ENCODE measurements around the gene COQ4.
A peak's percentile ranks its signal among the peaks of the same experiment; 100 is the strongest.
"Not testable (repeated sequence)": the region's sequence is repeated elsewhere in the genome, so short reads cannot be mapped to it uniquely, and the experiment has no call there.

The COQ4 gene

DNA sequence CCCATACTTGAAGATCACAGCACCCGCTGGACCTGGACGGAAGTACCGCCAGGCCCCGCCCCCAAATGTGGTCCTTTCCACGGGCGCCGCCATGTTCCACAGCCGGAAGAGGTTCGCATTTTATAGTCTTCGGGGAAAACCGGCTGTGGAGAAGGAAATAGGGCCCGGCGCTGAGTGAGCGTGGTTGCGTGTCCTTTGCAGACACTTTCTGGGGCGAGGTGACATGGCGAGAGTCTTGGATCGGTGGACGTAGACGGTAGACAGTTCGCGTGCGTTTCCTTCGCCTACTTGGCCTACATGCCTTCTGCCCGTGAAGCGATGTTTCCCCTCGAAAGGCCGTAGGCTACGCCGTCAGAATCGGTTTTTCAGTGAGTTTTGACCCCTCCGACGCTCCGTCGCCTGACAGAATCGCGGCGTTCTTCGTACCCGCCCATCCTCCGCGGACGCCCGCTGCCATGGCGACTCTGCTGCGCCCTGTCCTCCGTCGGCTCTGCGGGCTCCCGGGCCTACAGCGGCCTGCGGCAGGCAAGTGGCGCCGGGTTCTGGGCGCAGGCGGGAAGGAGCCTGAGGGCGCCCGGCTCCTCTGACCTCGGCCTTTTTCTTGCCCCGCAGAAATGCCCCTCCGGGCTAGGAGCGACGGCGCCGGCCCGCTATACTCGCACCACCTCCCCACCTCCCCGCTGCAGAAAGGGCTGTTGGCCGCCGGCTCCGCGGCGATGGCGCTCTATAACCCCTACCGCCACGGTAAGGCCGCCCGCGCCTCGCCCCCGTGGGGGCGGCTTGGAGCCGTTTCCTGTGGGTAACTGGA, at the start of gene COQ4, which contains the start of gene TRUB2:
Gene COQ4 (plus strand): TSS at position 436 of the 808 bp plus-strand sequence. CDS start 20 bp downstream, at position 456.
Gene TRUB2 (minus strand): TSS at position 44 of the 808 bp plus-strand sequence. CDS start 39 bp downstream, at position 5.
- DNase-seq, result peak; percentile 73 to 87

DNA sequence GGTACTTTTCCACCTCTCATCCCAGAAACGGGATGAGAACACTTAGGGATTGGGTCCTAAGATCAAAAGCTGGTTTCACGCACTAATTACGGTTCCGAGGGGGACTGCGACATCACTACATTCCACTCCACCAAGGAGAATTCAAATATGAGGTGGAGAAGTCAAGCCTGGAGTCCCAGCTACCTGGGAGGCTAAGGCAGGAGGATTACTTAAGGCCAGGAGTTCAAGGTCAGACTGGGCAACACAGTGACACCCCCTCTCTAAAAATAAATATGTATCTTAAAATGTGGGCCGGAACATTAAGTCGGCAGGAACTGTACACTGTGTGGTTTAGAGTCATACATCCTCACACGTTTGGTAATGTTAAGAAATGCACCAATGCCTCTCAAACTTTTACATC, 48.4 kb upstream of the COQ4 start:
- DNase-seq, result no peak

DNA sequence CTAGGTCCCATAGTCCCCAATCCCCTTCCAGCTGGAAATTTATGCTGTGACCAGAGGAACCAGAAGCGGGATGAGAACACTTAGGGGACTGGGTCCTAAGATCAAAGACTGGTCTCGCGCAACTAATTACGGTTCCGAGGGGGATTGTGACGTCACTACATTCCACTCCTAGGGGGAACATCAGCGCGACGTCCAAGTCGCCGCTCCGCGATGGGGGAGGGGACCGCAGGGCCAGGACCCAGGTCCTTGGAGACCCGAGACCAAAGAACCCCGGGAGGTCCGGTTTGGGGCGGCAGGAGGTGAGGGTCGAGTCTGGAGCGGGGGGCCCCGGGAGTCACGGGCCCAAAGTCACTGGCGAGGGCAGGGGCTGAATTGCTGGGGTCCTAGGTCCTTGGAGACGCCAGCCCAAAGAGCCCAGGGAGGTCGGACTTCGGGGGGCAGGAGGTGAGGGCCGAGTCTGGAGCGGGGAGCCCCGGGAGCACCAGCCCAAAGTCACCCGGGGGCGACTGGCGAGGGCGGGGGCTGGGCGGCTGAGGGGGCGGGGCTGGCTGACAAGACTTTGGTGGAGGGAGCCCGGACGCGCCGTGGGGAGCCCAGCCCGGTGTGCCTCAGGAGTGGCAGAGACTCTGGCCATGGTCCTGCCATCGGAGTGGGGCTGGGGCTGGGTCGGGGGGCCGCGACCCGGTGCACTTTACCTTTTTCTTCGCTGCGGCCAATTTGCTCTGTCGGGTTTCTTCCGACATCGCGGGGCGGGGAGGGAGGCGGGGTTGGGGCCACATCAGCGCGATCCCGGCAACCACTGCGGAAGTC, 47.2 kb upstream of the COQ4 start, which contains the start of gene GOLGA2:
Gene GOLGA2 (minus strand): TSS at position 810 of the 810 bp plus-strand sequence. CDS start 31 bp downstream, at position 779.
- DNase-seq, result no peak

DNA sequence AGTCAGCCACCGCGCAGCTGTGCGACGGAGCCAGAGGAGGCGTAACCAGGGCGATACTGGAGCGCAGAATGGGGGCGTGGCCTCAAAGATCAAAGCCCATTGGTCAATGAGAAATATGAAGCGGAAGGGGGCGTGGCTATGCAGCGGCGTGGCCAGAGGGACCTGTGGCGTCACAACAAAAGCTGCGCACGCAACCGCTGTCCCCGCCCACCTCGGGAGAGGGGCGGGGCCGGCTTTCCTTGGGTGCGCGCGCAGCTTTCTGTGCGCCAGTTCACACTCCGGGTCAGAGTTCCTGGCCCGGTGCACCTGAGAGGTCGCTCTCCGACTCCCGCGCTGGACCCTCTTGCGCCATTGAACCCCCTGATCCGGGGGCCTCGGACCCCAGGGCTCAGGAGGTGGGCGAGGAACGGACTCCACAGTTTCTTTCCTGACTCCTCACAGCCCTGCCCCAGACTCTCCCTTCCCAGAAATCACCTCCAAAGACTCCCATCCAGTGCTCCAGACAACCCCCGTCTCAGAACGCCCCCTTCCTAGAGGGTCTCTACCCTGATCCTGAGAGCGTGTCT, 46.5 kb upstream of the COQ4 start, which contains the start of gene SWI5:
Gene SWI5 (plus strand): TSS at position 269 of the 566 bp plus-strand sequence.
- peak; percentile 94 to 95 for DNase-seq

DNA sequence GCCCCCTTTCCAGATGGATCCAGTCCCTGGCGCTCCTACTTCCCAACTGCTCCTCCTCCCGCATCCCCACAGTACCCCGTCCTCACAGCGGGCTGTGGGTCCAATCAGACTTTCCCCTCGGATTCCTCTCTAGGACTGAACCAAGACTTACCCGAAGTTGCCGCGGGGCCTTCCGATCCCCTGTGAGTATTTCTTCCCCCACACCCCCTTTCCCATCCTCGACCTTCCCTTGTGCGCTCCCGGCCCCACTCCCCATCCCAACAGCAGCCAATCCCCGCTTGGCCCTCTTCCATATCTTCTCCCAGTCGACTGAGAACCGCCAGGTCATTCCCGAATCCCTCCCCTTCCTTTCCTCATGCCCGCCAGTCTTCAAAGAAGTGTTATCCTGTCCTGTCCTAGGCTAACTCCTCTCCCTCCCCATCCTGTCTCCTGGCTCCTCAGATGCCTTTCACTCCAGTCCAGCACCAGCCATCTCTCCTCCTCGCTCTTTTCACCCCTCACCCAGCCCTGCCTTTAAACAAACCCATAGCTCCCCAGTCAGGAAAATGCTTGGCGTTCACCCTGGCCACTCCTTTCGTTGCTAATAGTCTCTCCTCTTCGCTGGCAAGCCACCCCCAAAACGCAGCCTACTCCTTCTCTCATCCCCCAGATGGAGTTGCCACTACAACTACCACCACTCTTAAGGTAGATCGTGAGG, 45.9 kb upstream of the COQ4 start:
- no peak for DNase-seq

DNA sequence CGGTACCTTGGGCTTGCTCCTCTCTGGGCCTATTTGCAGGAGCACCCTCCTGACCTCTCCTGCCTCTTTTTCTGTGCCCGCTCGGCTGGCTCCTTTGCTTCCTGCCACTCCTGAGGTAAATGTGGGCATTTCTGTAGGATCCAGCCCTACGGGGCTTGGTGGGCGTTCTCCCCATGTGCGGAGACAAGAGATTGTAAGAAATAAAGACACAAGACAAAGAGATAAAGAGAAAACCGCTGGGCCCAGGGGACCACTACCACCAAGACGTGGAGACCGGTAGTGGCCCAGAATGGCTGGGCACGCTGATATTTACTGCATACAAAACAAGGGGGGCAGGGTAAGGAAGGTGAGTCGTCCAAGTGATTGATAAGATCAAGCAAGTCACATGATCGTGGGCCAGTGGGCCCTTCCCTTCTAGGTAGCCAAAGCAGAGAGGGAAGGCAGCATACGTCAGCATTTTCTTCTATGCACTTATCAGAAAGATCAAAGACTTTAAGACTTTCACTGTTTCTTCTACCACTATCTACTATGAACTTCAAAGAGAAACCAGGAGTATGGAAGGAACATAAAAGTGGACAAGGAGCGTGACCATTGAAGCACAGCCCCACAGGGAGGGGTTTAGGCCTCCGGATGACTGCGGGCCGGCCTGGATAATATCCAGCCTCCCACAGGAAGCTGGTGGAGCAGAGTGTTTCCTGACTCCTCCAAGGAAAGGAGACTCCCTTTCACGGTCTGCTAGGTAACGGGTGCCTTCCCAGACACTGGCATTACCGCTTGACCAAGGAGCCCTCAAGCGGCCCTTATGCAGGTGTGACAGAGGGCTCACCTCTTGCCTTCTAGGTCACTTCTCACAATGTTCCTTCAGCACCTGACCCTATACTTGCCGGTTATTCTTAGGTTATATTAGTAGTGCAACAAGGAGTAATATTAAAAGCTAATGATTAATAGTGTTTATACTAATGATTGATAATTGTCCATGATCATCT, 43.3 kb upstream of the COQ4 start:
- DNase-seq, result not testable (repeated sequence)

DNA sequence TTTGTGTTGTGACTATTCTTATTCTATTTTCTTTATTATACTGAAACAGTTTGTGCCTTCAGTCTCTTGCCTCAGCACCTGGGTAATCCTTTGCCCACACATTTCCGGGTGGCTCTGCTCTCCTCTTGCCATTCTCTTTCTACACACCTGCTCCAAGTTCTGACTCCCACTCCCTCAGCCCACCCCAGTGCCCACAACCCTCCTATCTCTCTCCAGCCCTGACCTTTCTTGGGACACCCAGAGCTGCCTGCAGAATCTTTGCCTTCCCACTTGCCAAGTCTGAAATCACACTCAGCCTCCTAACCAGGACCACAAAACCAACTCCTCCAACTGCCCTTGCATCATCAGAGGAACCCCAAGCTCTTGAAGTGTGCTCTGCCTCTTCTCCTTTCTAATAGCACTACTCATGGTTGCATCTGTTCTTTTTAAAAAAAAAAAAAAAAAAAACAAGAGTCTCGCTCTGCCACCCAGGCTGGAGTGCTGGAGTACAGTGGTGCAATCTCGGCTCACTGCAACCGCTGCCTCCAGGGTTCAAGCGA, 42.5 kb upstream of the COQ4 start:
- no peak for DNase-seq

DNA sequence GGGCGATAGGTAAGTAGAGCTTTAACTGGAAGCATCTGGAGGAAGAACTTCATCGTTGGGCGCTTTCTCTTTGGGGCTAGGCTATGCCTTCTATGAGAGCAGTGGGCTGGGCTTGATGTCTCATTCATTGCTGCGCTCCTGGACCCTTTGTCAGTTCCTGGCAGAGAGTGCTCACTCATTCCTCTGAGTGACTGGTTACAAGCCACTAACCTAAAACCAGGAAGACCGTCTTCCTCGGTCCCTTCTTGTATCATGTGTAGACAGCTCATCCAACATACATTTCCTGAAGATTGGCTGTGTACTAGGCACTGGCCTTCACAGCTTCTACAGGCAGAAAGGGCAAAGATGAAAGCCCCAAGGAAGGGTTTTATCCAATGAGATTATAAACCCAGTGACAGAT, 40.1 kb upstream of the COQ4 start:
- DNase-seq, result no peak

DNA sequence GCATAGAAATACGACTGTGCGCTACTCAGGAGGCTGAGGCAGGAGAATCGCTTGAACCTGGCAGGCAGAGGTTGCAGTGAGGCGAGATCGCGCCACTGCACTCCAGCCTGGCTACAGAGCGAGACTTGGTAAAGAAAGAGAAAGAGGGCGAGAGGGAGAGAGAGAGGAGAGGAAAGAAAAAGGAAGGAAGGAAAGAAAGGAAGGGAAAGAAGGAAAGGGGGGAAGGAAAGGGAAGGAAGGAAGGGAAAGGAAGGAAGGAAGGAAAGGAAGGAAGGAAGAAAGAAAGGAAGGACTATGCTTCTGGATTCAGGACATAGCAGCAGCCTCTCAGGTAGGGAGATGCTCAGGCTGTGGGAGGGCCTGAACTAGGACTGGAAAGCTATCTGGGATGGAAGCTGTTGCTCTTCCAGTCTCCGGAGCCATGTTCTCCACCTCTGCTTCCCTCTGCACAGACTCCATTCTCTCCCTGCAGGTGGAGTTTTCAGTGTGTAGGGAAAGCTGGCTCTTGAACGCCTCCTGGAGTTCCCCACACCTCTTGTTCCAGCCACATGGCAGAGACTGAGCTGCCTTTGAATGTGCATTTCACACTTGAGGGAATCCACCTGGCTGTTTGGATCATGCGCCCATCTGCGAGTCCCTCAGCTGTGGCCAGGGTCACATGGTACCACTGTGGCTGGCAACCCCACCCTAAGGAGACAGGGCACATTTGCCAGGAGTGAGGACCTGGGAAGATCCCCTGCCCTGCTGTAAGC, 37.4 kb upstream of the COQ4 start:
- DNase-seq, result no peak

DNA sequence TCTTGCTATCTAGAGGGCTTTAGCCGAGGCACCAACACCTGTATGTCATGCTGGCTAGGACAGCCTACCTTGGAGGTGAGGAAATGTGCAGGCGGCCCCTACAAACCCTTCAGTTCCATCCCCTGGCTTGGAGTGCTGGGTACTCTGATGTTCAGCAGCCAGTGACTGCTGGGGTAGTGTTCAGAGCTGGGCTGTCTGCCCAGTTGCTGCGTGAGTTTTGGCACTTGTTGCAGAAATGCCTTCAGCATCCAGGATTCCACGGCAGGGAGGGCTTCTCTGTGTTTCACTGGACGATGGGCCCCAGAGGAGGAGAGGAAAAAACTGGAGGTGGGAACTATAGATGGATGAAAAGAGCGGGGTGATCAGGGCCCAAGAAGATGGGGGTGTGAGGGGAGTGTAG, 36.2 kb upstream of the COQ4 start:
- DNase-seq, result no peak

DNA sequence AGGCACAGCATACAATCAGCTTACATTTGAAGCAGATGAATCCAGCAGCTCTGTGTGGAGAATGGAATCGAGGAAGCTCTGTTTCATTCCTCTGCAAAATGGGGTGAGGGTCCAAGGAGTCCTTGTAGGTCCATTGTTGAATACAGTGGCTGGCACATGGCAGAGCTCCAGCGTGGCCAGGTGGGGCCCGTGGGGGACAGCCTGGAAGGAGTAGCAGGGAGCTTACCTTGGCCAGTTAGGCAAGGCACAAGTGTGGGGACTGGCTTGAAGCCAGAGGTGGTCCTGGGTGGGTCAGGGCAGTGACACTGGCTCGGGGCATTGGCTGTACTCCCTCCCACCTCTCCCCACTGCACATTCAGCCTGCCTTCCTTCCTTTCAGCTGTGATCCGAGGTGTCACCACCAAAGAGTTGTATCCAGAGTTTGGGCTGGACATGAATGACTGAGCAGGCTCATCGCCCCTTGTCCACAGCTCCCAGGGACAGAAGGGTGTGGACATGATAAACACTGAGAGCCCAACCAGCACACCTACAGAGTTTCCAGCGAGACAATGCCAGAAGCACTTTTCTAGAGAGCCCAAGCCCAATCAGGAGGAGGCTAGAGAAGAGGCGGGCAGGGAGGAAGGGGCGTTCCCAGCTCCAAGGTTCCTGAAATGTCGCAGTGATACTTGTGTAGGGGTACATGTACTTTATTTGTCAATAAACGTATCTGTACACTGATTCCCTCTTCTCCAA, 34.2 kb upstream of the COQ4 start:
- DNase-seq, result no peak

DNA sequence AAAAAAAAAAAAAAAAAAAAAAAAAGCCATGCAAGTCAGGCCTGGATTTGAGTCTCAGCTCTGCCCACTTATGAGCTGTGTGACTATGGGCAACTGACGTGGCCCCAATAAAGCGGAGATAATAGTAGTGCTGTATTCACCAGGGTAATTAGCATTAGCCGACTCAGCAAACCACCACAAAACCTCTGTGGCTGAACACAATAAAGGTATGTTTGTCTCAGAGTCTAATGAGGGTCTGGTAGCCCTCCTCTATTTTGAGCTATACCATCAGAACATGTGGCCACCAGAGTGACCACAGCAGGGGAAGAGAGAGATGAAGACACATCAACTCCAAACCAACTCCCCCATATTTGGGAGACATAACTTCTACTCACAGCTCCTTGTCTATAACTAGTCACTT, 30.6 kb upstream of the COQ4 start:
- DNase-seq, result no peak

DNA sequence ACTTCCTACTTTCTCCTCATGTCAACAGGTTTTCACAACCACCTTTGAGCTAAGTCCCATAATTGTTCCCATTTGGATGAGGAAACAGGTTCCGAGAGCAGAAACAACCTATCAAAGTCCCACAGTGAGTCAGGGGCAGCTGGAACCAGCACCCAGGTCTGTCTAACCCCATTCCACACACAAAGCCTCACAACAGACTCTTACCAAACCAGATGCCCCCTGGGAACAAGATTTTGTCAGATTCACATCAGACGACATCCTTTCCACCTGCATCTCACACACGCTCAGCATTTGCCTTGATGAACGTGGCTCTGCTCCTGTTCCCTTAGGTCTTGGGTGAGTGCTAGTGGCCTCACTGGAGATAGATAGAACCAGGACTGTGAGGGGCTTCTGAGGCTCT, 29.5 kb upstream of the COQ4 start:
- no peak for DNase-seq

DNA sequence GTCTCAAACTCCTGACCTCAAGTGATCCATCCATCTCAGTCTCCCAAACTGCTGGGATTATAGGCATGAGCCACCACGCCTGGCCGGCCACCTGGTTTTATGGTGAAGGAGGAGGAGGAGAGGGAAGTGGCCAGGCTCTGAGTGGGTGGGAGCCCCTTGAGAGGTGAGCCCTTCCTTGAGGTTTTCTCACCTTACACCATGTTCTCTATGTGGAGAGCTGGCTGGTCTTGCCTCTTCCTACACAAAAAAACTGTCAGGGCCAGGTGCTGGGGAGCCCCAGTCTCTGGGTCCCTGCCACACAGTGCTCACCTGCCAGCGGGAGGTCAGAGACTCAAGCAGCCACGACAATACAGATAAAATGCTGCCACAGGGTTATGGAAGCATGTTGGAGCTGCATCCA, 28.5 kb upstream of the COQ4 start:
- no peak for DNase-seq

DNA sequence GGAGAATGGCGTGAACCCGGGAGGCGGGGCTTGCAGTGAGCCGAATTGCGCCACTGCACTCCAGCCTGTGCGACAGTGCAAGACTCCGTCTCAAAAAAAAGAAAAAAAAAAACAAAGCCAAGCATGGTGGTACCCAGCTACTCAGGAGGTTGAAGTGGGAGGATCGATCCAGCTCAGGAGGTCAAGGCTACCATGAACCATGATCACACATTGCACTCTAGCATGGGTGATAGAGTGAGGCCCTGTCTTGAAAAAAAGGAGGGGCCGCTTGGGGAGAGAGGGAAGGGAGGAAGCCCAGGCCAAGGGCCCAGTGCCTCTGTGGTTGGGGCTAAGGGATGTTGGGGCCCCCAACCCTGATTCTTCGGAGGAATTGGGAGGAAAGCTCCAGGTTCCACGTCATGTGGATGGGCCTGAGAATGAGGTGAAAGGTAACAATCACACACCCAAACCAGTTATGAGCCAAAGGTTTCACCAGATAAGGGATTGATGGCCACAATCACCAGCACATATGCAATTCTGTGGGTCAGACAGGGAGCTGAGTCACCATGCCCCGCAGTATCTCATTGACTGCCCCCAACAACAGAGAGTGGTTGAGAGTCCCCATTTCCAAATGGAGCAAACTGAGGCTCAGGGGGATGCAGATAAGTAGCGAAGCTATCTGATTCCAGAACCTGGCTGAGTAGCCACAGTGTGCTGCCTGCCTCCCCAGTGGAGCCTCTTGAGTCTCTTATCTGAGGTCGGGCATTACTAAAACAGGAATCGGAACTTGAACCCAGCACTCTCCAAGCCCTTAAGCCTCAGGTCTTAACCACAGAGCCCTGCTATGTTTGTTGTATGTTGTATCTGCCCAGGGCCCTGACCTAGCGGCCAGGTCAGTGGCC, 26.1 kb upstream of the COQ4 start:
- DNase-seq, result no peak

DNA sequence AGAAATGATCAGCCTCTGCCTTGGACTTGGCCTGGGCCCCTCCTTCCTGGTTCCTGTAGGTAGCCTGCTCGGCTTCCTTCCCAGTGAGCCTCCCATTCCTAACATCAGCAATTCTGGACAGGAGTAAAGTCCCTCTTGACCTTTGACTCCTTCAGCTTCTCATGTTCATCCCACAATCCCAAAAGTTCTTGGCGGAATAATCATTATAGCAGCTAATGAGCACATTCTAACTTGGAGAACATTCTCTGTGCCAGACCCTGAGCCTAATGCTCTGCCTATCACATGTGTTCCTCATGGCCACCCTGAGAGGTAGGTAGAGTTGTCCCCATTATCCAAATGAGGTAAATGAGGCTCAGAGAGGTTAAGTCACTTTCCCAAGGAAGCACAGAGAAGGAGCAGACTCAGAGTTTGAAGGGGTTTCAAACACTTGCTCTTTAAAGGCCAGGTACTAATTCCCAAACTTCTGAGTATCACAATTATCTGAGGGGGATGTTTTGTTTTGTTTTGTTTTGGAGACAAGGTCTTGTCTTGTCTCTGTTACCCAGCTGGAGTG, 25.3 kb upstream of the COQ4 start:
- no peak for DNase-seq

DNA sequence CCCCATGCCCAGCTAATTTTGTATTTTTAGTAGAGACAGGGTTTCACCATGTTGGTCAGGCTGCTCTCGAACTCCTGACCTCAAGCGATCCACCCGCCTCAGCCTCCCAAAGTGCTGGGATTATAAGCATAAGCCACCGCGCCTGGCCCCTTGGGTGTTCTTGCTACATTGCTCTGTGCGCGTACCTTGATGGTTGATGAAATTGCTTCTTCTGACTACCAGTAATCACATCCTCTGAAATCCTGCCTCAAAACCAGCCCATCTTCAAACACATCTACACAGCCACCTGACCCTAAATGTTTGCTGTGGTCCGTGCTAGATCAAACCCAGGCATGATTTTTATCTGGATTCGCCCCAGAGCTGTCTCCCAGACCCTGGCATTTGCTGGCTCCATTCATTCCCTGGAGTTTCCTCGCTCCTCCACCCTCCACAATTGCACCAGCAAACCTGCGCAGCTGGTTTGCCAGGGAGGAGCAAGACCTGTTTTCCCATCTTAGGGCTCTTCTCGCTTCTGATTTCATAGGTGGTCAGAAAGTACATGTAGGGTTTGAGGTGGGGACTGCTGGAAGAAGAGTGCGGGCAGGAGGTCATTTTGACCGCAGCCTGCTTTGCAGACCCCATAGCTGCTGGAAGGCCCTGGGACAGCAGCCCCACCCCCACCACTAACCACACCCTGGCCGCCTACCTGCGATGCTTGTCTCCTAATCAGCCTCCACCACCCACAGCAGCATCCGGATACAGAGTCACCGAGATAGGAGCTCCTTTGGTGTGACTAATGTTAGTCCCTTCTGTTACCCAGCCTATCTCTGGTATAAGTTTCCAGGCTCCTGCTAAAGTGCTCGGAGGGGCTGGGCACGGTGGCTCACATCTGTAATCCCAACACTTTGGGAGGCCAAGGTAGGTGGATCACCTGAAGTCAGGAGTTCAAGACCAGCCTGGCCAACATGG, 23.8 kb upstream of the COQ4 start:
- DNase-seq, result no peak

Data from NCI-H187 (cell line).